GM06990 (cell line): Measurements from ENCODE around the gene SOCS3.
"Not testable (repeated sequence)": the region's sequence is repeated elsewhere in the genome, so short reads cannot be mapped to it uniquely, and the experiment has no call there.

Experiments
- DNase-seq: peaks from one replicate; pipeline ENCODE4 v3.0.0-alpha.2; 2011; ENCODE audit not compliant: insufficient read length; ENCODE audit errors: extremely low read depth
- H3K27me3 ChIP-seq: replicated peaks from 2 replicates; pipeline ENCODE4 v1.6.0; 2011; ENCODE audit warnings: low read length; ENCODE audit not compliant: control insufficient read depth, insufficient read depth
- H3K36me3 ChIP-seq: 2 replicates; pipeline ENCODE4 v1.5.1; 2011; ENCODE audit warnings: low read length; ENCODE audit not compliant: control insufficient read depth, insufficient read depth
- H3K4me3 ChIP-seq: replicated peaks from 2 replicates; pipeline ENCODE4 v1.5.1; 2011; ENCODE audit warnings: low read depth, mild to moderate bottlenecking, control low read depth, low read length
- TF ChIP-seq, protein P1 (sequence below): IDR thresholded peaks from 2 replicates; pipeline ENCODE4 v1.5.1; 2011; ENCODE audit warnings: low read length, control low read depth, mild to moderate bottlenecking, inconsistent platforms; ENCODE audit not compliant: insufficient read depth, poor library complexity, severe bottlenecking

SOCS3 gene

DNA sequence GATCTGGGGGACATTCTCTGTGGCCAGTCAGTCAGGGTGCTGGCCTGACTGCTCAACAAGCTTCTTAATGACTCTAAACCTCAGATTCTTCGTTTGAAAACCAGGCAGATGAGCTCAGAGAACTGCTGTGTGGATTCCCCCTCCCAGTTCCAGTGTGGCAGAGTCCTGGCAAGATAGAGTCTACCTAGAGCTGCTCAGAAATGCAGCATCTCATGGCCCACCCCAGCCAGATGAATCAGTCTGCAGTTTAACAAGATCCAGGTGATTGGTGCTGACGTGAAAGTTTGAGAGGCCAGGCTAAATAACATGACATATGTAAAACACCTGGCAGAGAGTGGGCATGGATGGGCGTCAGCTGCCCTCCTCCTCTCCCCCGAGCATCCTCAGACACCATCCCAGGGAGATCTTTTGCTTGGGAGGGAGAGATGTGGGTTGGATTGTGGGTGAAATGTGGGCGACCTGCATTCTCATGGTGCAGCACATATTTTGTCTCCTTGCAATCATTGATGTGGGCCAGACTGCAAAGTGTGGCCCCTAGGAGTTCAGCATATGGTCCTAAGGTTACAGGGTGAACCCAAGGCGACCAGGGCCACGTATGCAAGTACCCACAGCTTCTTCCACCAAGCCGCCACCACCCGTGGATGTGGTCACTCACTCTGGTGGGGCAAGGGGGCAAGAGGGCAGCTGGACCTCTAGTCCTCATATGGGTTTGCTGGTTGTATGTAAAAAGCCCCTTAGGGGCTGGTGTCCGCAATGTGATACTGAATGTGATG, 19.5 kb downstream of the SOCS3 start:
- TF ChIP-seq, protein P1, sequence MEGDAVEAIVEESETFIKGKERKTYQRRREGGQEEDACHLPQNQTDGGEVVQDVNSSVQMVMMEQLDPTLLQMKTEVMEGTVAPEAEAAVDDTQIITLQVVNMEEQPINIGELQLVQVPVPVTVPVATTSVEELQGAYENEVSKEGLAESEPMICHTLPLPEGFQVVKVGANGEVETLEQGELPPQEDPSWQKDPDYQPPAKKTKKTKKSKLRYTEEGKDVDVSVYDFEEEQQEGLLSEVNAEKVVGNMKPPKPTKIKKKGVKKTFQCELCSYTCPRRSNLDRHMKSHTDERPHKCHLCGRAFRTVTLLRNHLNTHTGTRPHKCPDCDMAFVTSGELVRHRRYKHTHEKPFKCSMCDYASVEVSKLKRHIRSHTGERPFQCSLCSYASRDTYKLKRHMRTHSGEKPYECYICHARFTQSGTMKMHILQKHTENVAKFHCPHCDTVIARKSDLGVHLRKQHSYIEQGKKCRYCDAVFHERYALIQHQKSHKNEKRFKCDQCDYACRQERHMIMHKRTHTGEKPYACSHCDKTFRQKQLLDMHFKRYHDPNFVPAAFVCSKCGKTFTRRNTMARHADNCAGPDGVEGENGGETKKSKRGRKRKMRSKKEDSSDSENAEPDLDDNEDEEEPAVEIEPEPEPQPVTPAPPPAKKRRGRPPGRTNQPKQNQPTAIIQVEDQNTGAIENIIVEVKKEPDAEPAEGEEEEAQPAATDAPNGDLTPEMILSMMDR: no peak
- Histone ChIP-seq H3K4me3 (no peak overlapping the region), H3K27me3 (no peaks in the 10 kb centered on the region), H3K36me3 (no peaks in the 10 kb centered on the region)
- DNase-seq: no peak

DNA sequence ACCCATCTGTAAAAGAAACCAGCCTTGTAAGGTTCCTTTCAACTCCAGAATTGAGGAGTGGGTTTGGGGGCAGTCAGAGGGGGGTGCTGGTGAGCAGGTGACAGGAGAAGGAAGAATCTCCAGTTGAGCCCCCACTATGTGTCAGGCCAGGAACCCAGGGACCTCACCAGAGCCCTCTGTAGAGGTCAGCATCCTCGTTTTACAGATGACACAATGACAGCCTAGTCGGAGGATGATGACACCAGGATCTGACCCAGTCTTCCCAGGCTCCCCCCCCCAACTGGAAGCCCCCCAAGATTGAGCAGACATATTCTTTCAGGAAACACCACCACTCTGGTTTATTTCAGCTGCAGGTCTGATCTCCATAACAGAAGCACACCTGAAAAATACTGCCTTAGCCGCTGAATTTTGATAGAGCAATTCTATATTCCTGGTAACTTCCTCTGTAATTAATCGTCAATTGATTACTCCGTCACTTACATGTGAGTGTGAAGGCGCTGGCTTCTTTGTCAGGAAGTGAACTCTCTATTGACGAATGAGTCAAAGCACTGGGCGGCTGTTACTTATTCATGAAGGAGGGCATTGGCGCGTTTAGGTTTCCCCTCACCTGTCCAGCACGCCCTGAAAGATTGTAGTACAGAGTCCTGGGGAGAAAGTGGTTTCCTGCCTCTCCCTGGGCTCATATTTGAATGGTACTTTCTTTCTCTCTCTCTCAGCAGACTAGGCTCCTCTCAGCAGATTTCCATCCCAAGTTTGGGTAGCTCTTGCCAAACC, 21.2 kb downstream of the SOCS3 start:
- TF ChIP-seq, protein P1: no peak
- no peak for DNase-seq
- Histone ChIP-seq H3K36me3 (no peaks in the 10 kb centered on the region), H3K27me3 (no peaks in the 10 kb centered on the region), H3K4me3 (no peak overlapping the region)

DNA sequence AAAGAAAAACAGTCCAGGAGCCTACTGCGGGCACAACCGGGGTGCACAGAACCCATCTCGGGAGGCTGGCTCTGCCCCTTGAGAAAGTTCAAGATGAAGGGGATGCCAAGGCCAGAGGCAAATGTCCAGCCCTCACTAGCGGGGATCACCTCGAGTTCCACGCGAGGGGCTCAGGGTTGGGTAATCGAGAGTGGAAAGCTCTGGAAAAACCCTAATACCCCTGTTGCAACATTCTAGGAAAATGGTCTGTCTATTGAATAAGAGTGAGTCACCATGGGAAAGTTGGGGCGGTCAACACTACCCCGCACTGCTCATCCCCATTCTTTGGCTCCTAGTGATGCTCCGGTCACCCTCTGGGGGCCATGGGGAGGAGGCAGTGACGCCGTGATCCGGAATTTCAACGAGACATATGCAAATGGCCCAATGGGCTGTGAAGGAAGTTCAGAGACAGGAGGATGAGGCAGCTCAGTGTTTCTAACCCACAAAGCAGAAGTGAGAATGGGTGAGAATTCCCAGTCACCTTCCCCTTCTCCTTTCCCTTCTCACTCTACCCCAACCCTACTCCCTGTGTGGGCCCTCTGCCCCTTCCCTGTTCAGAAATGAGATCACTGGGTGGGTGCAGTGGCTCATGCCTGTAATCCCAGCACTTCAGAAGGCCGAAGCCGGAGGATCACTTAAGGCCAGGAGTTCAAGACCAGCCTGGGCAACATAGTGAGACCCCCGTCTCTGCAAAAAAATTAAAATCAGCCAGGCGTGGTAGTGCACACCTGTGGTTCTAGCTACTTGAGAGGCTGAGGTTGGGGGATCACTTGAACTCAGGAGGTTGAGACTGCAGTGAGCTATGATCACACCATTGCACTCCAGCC, 22.4 kb downstream of the SOCS3 start:
- TF ChIP-seq, protein P1: no peak
- H3K27me3 ChIP-seq: no peaks in the 10 kb centered on the region
- H3K4me3 ChIP-seq: no peak overlapping the region
- peak; percentile 78 for DNase-seq
- no peaks in the 10 kb centered on the region for H3K36me3 ChIP-seq

DNA sequence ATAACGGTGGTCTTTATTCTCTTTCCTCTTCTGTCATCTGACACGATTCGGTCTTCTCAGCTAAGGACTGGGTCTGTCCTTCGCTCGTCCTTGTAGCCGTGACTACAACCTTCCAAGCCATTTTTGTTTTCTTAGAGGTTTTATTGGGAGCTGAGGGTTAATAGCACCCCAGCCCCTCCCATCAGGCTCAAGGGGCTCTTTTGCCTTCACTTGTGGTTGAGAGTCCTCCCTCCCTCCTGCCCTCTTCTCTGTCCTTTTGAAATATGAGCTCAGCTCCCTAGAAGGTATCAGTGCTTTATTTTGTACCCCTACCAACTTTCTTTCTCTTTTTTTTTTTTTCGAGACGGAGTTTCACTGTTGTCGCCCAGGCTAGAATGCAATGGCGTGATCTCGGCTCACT, 24.7 kb downstream of the SOCS3 start:
- Histone ChIP-seq H3K4me3 (no peak overlapping the region), H3K36me3 (no peaks in the 10 kb centered on the region), H3K27me3 (no peaks in the 10 kb centered on the region)
- DNase-seq: no peak
- TF ChIP-seq, protein P1: no peak

DNA sequence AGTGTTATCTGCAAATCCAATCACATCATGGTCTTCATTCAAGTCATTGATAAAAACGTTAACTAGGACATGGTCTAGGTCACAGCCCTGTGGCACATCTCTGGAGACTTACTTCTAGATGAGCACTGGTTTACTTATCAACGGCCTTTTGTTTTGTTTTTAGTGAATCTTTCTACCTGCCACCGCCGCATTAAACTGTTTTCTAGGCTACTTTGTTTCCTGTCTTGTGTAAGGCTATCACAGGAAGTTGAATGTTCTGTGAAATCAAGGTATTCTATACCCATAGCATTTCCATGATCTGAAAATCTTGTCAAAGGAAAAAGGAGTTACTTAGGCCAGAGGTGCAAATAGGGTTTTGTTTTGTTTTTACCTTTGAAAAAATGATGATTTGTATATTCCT, 26.9 kb downstream of the SOCS3 start:
- TF ChIP-seq, protein P1: no peak
- Histone ChIP-seq H3K4me3 (no peak overlapping the region), H3K36me3 (no peaks in the 10 kb centered on the region), H3K27me3 (no peaks in the 10 kb centered on the region)
- DNase-seq: no peak

DNA sequence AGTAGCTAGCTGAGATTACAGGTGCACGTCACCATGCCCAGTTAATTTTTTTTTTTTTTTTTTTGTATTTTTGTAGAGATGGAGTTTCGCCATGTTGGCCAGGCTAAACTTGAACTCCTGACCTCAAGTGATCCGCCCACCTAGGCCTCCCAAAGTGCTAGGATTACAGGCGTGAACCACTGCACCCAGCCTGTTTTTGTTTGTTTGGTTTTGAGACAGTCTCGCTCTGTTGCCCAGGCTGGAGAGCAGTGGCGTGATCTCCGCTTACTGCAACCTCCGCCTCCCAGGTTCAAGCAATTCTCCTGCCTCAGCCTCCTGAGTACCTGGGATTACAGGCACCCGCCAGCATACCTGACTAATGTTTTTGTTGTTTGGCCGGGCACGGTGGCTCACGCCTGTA, 28.5 kb downstream of the SOCS3 start:
- not testable (repeated sequence) for H3K36me3 ChIP-seq, H3K27me3 ChIP-seq, H3K4me3 ChIP-seq, DNase-seq
